Pulmonary artery endothelial cell (primary cell): ENCODE results near the gene SLC4A5. TPM values are rescaled to one million over a fixed set of nuclear protein-coding genes. Genes with fewer than 3 reads are reported as not detected.
"Not testable (repeated sequence)": the region's sequence is repeated elsewhere in the genome, so short reads cannot be mapped to it uniquely, and the experiment has no call there.

Experiments
- DNase-seq: peaks from one replicate; pipeline ENCODE4 v3.0.0-alpha.2; 2011; ENCODE audit warnings: low read depth, low spot score
- total RNA-seq: library from RNA; depleted of rRNA; stranded (reverse); fragments of >200 nt; gene quantifications from 2 replicates; pipeline ENCODE4 v1.2.3, GENCODE V29; 2014

SLC4A5 gene
- total RNA-seq, 1 donor from 2014 or later: not detected

DNA sequence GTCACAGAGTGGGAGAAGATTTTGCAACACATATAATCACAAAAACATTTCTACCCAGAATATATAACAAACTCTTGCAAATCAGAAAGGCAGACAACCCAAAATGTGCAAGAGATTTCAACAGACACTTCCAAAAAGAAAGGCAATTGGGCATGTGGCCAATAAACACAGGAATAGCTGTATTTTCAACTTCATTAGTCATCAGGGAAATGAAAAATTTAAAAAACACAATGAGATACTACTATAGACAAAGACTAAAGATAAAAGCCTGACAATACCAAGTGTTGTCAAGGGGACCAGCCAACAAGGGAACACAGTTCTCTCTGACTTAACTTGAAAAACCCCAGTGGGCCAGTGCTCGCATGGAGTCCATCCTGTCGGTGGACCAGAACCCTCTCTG lies 104.3 kb downstream of the SLC4A5 start:
- no peak for DNase-seq

DNA sequence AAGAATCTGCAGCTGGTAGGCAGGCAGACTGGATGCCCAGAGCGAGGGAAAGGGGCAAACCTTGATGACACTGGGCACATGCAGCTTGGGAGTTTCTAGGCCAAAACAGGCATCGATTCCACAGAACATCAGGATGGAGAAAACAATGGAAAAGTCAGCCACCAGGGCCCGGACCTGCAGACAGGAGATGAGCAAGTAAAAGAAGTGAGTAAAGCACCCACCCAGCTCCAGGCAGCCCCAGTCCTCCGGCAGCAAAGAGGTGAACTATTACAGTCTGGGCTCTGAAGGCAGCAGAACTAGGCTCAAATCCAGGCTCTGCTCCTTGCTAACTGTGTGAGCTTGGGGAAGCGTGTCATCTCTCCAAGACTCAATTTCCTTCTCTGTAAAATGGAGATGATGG lies 108.2 kb downstream of the SLC4A5 start:
- no peak for DNase-seq

DNA sequence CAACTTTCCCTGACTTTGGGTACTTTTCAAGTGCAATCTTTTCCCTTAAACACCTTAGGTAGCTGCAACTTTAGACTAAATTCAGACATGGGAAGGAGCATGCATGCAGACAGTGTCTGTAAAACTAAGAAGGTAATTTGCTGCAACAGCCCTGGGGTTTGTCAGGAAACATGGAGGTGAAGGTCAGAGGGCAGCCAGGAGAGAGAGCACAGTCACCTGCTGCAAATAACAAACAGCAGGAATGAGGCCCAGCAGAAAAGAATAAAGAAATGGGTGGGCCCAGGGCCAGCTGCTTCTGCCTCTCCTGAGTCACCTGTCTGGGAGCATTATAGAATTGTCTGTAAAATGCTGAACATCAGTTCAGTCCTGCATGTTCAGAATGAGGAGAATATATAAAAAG lies 109.6 kb downstream of the SLC4A5 start:
- DNase-seq: no peak

DNA sequence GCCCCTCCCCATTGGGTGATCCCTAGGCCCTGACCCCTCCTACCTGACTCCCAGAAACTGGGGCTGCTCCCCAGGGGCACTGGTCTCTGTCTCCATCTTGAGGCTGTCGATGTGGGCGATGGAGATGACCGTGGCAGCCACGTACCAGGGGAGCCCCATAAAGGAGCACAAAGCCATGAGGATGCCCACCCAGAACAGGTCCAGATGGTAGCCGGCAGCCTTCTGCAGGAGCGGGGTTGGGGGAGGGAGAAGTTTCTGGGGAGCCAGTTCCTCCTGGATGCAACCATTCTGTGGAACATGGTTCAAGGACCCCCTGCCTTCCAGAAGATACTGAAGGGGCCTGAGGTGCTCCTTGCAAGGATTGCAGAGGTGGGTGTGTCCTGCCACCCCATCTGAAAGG lies 110.8 kb downstream of the SLC4A5 start:
- DNase-seq: no peak

- not testable (repeated sequence) for DNase-seq
These were observed 113.4 kb downstream of the SLC4A5 start for GRCh38 chr2:74229865-74230264.

DNA sequence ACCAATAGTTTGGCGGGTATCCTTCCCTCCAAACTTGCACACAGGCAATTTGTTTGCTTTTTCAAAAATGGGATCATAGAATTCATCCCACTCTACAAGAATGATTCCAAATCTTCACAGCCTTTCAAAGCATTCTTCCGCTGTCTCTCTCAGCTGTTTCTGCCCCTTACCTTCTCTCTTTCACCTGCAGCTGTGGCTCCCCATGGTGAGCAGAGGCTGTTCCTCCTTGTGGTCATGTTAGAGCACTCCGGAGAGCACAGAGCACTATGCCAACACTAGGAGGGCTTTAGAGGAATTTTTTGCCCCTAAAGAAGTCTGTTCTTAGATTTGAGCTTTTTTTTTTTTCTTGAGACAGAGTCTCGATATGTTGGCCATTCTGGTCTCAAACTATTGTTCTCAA lies 114.4 kb downstream of the SLC4A5 start:
- DNase-seq: no peak

GRCh38 chr2:74227646-74228045 lies 115.6 kb downstream of the SLC4A5 start:
- DNase-seq: no peak

DNA sequence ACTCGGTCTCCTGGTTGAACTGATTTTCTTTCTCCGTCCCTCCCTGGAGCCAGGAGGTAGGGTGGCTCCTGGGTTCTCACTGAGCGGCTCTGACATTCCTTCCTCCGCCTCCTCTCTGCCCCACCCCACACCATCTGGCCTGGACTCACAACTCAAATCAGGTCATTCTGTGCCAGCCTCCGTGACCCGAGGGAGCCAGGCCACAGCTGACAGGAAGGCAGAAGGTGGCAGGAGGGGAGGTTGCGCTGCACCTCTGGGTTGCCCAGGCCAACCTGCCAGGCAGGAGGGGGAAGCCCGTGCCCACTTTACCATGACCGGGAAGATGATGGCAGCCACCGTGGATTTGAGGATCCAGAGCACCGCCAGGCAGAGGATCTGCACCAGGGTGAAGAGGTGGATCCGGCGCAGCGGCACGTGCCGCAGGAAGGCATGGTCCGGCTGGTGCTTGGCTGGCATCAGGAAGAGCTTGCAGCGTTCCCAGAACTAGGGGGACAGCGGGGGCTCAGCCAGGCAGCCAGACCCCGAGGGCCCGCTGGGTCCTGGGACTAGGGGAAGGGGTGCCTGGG lies 116.5 kb downstream of the SLC4A5 start:
- DNase-seq: no peak

- DNase-seq: no peak
These were observed 117.3 kb downstream of the SLC4A5 start for GRCh38 chr2:74225698-74226459.

GRCh38 chr2:74223941-74224770 lies 119.1 kb downstream of the SLC4A5 start:
- DNase-seq: no peak

GRCh38 chr2:74222300-74222650 lies 120.9 kb downstream of the SLC4A5 start:
- DNase-seq: no peak

DNA sequence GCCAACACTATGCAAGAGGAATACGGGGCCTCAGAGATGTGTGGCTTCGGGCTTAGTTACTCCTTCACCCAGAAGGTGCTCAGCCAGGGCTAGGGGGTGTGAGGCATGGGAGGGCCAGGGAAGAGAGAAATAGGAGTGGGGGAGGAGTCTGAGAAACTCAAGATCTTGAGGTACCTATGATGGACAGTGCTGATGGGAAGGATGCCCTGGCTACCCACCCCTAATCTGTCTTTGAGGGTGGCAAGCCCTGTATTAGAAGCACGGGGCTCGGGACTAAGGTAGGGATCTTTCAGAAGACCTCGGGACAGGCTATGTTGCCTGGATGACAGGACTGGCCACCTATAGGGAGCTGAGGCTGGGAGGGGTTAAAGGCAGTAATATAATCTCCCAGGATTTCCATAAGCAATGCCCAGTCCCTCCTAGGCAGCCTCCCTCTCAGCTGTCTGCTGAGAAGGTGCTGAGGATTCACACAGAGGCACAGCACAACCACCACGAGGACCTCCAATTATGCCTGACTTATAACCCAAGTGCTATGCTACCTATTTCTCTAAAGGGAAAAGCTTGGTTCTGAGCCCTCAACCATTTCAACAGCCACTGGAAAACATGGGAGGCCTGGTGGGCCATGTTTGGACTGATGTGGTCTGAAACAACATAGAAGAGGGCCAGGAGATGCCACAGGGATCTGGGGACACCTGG lies 121.5 kb downstream of the SLC4A5 start:
- DNase-seq: no peak

- no peak for DNase-seq
These were observed 122.1 kb downstream of the SLC4A5 start for GRCh38 chr2:74221091-74221490.

DNA sequence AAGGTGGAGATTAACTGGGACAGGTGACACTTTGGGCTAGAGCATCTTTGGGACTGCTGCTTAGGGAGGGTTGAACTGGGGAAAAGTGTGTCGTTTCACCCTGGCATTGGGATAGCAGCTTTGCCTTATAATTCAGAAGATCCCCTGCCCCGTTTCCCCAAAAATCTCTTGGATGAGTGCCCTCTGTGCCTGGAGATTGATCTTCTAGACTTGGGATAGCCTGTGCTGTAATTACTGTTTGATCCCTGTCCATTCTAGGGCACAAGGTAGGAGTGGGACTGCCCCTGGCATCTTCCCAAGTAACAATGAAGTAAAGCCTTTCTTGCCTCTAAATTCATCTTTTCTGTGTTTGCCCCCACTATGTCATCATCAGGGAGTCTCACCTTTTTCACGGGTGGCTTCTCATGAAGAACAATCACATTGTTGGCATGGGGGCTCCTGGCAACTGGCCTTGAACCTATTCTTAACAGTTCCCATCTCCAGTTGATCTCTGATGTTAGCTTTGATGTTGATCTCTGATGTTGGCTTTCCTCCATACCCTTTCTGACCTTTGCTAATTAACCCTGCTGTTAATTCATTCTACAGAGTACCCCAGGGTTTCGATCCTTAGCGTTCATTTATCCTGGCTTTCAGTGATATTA lies 123.2 kb downstream of the SLC4A5 start:
- DNase-seq: no peak

DNA sequence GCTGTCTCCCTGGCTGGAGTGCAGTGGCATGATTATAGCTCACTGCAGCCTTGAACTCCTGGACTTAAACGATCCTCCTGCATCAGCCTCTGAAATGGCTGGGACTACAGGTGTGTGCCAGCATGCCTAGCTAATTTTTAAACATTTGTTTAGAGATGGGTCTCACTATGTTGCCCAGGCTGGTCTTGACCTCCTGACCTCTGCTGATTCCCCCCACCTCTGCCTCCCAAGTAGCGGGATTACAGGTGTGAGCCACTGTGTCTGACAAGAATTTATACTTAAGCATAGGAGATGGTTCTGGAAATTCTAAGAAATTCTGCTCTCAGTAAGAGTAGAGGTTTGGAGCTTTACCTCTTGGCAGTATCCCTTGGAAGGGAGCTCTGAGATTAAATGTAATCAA lies 126.6 kb downstream of the SLC4A5 start:
- no peak for DNase-seq

GRCh38 chr2:74215771-74216170 lies 127.4 kb downstream of the SLC4A5 start:
- not testable (repeated sequence) for DNase-seq

- no peak for DNase-seq
These were observed 130.4 kb downstream of the SLC4A5 start for GRCh38 chr2:74212702-74213410.

GRCh38 chr2:74206180-74206688 lies 137.0 kb downstream of the SLC4A5 start:
- DNase-seq: peak; percentile 44

GRCh38 chr2:74205596-74205995 lies 137.6 kb downstream of the SLC4A5 start:
- no peak for DNase-seq

DNA sequence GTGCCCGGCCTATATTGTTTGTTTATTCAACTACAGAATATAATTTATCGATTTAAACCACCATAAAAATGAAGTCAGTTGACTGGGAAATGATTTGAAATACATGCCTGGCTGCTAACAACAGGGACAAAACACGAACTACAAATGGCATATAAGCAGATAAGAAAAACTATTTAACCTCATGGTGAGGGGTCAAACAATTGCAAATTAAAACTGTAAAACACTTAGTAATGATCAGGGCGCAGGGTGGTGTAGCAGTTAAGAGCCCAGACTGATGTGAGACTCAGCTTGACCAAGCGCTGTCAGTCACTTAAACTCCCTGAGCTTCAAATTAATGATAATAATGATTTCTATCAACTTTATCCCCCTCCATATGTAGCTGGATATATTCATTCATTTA lies 138.1 kb downstream of the SLC4A5 start:
- no peak for DNase-seq

DNA sequence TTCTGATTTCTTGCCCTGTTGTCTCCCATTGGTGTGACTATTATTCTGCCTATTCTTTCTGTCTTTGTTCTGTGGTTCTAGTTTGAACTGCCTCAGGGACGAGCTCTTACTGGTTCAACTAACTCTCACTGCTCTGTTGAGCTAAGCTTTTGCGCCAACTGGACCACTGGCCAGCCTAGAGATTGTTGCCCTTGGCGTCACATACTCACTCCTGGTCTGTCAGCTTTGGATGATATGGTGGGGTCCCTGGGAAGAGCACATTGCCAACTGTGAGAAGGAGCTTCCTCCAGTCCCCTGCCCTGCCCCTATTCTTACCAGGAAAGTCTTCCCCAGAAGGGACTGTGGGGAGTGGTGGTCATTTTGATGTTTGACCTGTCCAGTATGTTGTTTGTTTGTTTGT lies 138.8 kb downstream of the SLC4A5 start:
- DNase-seq: no peak
